Thoracic aorta (tissue), 2 donors: ENCODE measurements around the gene EDIL3. TPM values are rescaled to one million over a fixed set of nuclear protein-coding genes. Genes with fewer than 3 reads are reported as not detected.

Source experiments
- ATAC-seq: fragments of 150-250 bp; one replicate; pipeline ENCODE4 v1.8.0; 2017; ENCODE audit warnings: low read depth; ENCODE audit not compliant: insufficient number of reproducible peaks, low FRiP score
- DNase-seq: peaks from one replicate; pipeline ENCODE4 v3.0.0-alpha.2; 2020; ENCODE audit warnings: low spot score
- H3K27ac ChIP-seq, 2 donors: fragments of 200-600 bp; sonication (generic); 1 replicate in 1 of 2; 2 replicates in 1 of 2; pipeline ENCODE4 v1.5.1; 2016; ENCODE audit warnings: mild to moderate bottlenecking in 2 of 2, moderate library complexity in 2 of 2
- H3K27me3 ChIP-seq: fragments of 200-600 bp; sonication (generic); replicated peaks from 2 replicates; pipeline ENCODE4 v1.6.0; 2016; ENCODE audit warnings: mild to moderate bottlenecking; ENCODE audit not compliant: insufficient read depth
- H3K36me3 ChIP-seq: fragments of 200-600 bp; sonication (generic); one replicate; pipeline ENCODE4 v1.5.1; 2016
- H3K4me1 ChIP-seq, 2 donors: fragments of 200-600 bp; sonication (generic); 1 replicate in 1 of 2; 2 replicates in 1 of 2; pipeline versions ENCODE4 v1.5.1 to v1.6.0; 2016; ENCODE audit warnings: low read depth in 2 of 2, mild to moderate bottlenecking in 1 of 2; ENCODE audit not compliant: control insufficient read depth in 1 of 2
- H3K4me3 ChIP-seq: fragments of 200-600 bp; sonication (generic); 2 replicates; pipeline ENCODE4 v1.5.1; 2016; ENCODE audit warnings: mild to moderate bottlenecking
- H3K9me3 ChIP-seq: fragments of 200-600 bp; sonication (generic); 2 replicates; pipeline ENCODE4 v1.5.1; 2016
- CTCF ChIP-seq: fragments of 200-600 bp; sonication (generic); IDR thresholded peaks from one replicate; pipeline ENCODE4 v1.5.1; 2019; ENCODE audit warnings: antibody characterized with exemption
- total RNA-seq, 2 donors: library from RNA; depleted of rRNA; stranded (reverse); fragments of >200 nt; gene quantifications; one replicate each; pipeline versions ENCODE4 v1.1.0 to v1.2.3, GENCODE V29; 2016

Gene EDIL3
- total RNA-seq, 2 donors from 2014 or later = 157 to 170 TPM

- no peak overlapping the region for H3K27ac ChIP-seq
- ATAC-seq = no peak
- DNase-seq = no peak
- H3K4me3 ChIP-seq = no peak overlapping the region
- no peak for TF ChIP-seq CTCF
- H3K4me1 ChIP-seq = peaks cover 4 to 5% of the 10 kb centered on the region in 2 donors
- no peaks in the 10 kb centered on the region for H3K36me3 ChIP-seq
- H3K9me3 ChIP-seq = no peaks in the 10 kb centered on the region
- H3K27me3 ChIP-seq = no peaks in the 10 kb centered on the region
Measured at GRCh38 chr5:84360056-84360455, 24.6 kb downstream of the EDIL3 start.

GRCh38 chr5:84354101-84354500, 30.6 kb downstream of the EDIL3 start:
- TF ChIP-seq CTCF = no peak
- Histone ChIP-seq H3K4me3 (no peak overlapping the region), H3K27me3 (no peaks in the 10 kb centered on the region), H3K36me3 (no peaks in the 10 kb centered on the region), H3K4me1 (peaks cover 0 to 4% of the 10 kb centered on the region in 2 donors), H3K9me3 (no peaks in the 10 kb centered on the region), H3K27ac (no peak overlapping the region)
- ATAC-seq (no peak), DNase-seq (no peak)

- TF ChIP-seq CTCF = no peak
- ATAC-seq = no peak
- no peak for DNase-seq
- Histone ChIP-seq H3K9me3 (no peaks in the 10 kb centered on the region), H3K27me3 (no peaks in the 10 kb centered on the region), H3K27ac (no peak overlapping the region), H3K36me3 (no peaks in the 10 kb centered on the region), H3K4me3 (no peak overlapping the region), H3K4me1 (peaks cover 0 to 12% of the 10 kb centered on the region in 2 donors)
Measured at GRCh38 chr5:84344788-84345187, 39.9 kb downstream of the EDIL3 start.

GRCh38 chr5:84343171-84343570, 41.5 kb downstream of the EDIL3 start:
- Histone ChIP-seq H3K27me3 (no peaks in the 10 kb centered on the region), H3K9me3 (no peaks in the 10 kb centered on the region), H3K4me1 (peaks cover 0 to 12% of the 10 kb centered on the region in 2 donors), H3K27ac (peak overlapping the region in 1 of 2 donors; percentile 39), H3K36me3 (no peaks in the 10 kb centered on the region), H3K4me3 (peak overlapping the region; percentile 22)
- no peak for ATAC-seq
- DNase-seq = no peak
- no peak for TF ChIP-seq CTCF

- Histone ChIP-seq H3K4me3 (no peak overlapping the region), H3K27ac (no peak overlapping the region), H3K36me3 (no peaks in the 10 kb centered on the region), H3K9me3 (no peaks in the 10 kb centered on the region), H3K27me3 (no peaks in the 10 kb centered on the region), H3K4me1 (peaks cover 11% of the 10 kb centered on the region in 2 donors)
- ATAC-seq (no peak), DNase-seq (no peak)
- no peak for TF ChIP-seq CTCF
Measured at GRCh38 chr5:84332106-84332505, 52.6 kb downstream of the EDIL3 start.
